ENCODE results near the gene TMEM212. TPM values are rescaled to one million over a fixed set of nuclear protein-coding genes. Genes with fewer than 3 reads are reported as not detected.
"Not testable (repeated sequence)": the region's sequence is repeated elsewhere in the genome, so short reads cannot be mapped to it uniquely, and the experiment has no call there.

Gene TMEM212
- total RNA-seq, 2 experiments from 2014 or later, result not detected

- ChIA-PET POLR2A (no interaction called here), CTCF (no interaction called here)
These were observed 36.3 kb downstream of the TMEM212 start for GRCh38 chr3:171879472-171879871.

GRCh38 chr3:171880101-171880870, 37.1 kb downstream of the TMEM212 start:
- CTCF ChIA-PET, result no interaction called here
- POLR2A ChIA-PET, result no interaction called here

GRCh38 chr3:171881251-171881650, 38.1 kb downstream of the TMEM212 start:
- ChIA-PET POLR2A (no interaction called here), CTCF (no interaction called here)

GRCh38 chr3:171883257-171883892, 40.2 kb downstream of the TMEM212 start:
- ChIA-PET POLR2A (no interaction called here), CTCF (no interaction called here)

- ChIA-PET CTCF (no interaction called here), POLR2A (no interaction called here)
These were observed 40.7 kb downstream of the TMEM212 start for GRCh38 chr3:171883893-171884279.

- POLR2A ChIA-PET, result no interaction called here
- CTCF ChIA-PET, result no interaction called here
These were observed 45.3 kb downstream of the TMEM212 start for GRCh38 chr3:171888466-171888865.

GRCh38 chr3:171890398-171890797, 47.2 kb downstream of the TMEM212 start:
- ChIA-PET POLR2A (no interaction called here), CTCF (no interaction called here)

- CTCF ChIA-PET, result no interaction called here
- POLR2A ChIA-PET, result no interaction called here
These were observed 49.3 kb downstream of the TMEM212 start for GRCh38 chr3:171892457-171892856.

GRCh38 chr3:171895291-171895690, 52.1 kb downstream of the TMEM212 start:
- POLR2A ChIA-PET, result no interaction called here
- CTCF ChIA-PET, result no interaction called here

- CTCF ChIA-PET, result no interaction called here
- POLR2A ChIA-PET, result no interaction called here
These were observed 52.8 kb downstream of the TMEM212 start for GRCh38 chr3:171895900-171896299.

GRCh38 chr3:171896316-171896715, 53.2 kb downstream of the TMEM212 start:
- ChIA-PET POLR2A (no interaction called here), CTCF (no interaction called here)

GRCh38 chr3:171898192-171898591, 55.0 kb downstream of the TMEM212 start:
- ChIA-PET CTCF (no interaction called here), POLR2A (no interaction called here)

GRCh38 chr3:171900446-171900845, 57.3 kb downstream of the TMEM212 start:
- ChIA-PET CTCF (no interaction called here), POLR2A (no interaction called here)

- ChIA-PET POLR2A (no interaction called here), CTCF (no interaction called here)
These were observed 58.6 kb downstream of the TMEM212 start for GRCh38 chr3:171901615-171902312.

- ChIA-PET POLR2A (no interaction called here), CTCF (no interaction called here)
These were observed 61.7 kb downstream of the TMEM212 start for GRCh38 chr3:171904829-171905228.

- POLR2A ChIA-PET, CTCF ChIA-PET: not testable (repeated sequence)
These were observed 63.4 kb downstream of the TMEM212 start for GRCh38 chr3:171906503-171906902.

- ChIA-PET CTCF (no interaction called here), POLR2A (no interaction called here)
These were observed 64.0 kb downstream of the TMEM212 start for GRCh38 chr3:171906951-171907676.

- ChIA-PET CTCF (no interaction called here), POLR2A (no interaction called here)
These were observed 64.6 kb downstream of the TMEM212 start for GRCh38 chr3:171907761-171908160.

- ChIA-PET CTCF (interaction anchor here (0.5 kb wide), 1 partner anchor 103 kb away, joined by 4 read pairs; no protein-coding TSS in a partner anchor), POLR2A (no interaction called here)
These were observed 65.6 kb downstream of the TMEM212 start for GRCh38 chr3:171908731-171909130.

Data from activated CD8-positive, alpha-beta memory T cell treated with anti-CD3 and anti-CD28 coated beads for 36 hours (primary cell).